Cardiac fibroblast (primary cell): ENCODE results near the gene ADGRF3.

Source experiments
- DNase-seq, 2 donors: peaks; one replicate each; pipeline versions ENCODE4 v3.0.0 to v3.0.0-alpha.2; 2010; ENCODE audit warnings: low read depth in 2 of 2
- H3K4me3 ChIP-seq, 2 donors: replicated peaks in 1 of 2; 1 replicate in 1 of 2; 2 replicates in 1 of 2; pipeline ENCODE4 v1.5.1; 2011; ENCODE audit warnings: low read depth in 2 of 2, low read length in 2 of 2, mild to moderate bottlenecking in 2 of 2, moderate library complexity in 1 of 2
- TF ChIP-seq, protein P1 (sequence below): IDR thresholded peaks from one replicate; pipeline ENCODE4 v1.5.1; 2011; ENCODE audit warnings: low read depth, mild to moderate bottlenecking, low read length, inconsistent platforms

ADGRF3 gene

GRCh38 chr2:26283606-26284005 lies 63.0 kb downstream of the ADGRF3 start:
- no peak for DNase-seq
- TF ChIP-seq, protein P1, sequence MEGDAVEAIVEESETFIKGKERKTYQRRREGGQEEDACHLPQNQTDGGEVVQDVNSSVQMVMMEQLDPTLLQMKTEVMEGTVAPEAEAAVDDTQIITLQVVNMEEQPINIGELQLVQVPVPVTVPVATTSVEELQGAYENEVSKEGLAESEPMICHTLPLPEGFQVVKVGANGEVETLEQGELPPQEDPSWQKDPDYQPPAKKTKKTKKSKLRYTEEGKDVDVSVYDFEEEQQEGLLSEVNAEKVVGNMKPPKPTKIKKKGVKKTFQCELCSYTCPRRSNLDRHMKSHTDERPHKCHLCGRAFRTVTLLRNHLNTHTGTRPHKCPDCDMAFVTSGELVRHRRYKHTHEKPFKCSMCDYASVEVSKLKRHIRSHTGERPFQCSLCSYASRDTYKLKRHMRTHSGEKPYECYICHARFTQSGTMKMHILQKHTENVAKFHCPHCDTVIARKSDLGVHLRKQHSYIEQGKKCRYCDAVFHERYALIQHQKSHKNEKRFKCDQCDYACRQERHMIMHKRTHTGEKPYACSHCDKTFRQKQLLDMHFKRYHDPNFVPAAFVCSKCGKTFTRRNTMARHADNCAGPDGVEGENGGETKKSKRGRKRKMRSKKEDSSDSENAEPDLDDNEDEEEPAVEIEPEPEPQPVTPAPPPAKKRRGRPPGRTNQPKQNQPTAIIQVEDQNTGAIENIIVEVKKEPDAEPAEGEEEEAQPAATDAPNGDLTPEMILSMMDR = no peak
- H3K4me3 ChIP-seq = no peak overlapping the region

DNA sequence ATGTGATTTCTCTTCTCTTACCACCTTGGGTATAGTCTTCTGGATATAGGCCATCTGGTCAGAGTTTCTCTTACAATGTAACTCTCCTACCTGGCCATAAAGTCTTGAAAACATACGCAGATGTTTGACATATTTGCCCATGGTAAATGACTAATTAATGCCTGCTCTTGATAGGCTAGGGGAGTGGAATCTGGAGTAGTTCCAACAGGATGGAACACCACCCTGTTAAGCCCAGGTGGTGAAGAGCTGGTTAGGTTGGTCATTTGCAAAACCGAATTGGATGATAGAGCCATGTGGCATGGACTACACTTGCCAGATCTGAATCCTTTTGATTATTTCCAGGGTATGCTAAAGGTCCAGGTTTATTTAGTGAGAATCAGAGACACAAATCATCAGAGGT lies 65.4 kb downstream of the ADGRF3 start:
- no peak overlapping the region for H3K4me3 ChIP-seq
- TF ChIP-seq, protein P1 = no peak

GRCh38 chr2:26279886-26280285 lies 66.7 kb downstream of the ADGRF3 start:
- DNase-seq = no peak
- TF ChIP-seq, protein P1 = no peak
- H3K4me3 ChIP-seq = no peak overlapping the region

More for the DNA sequence above, 65.4 kb downstream of the ADGRF3 start:
- no peak for DNase-seq

- H3K4me3 ChIP-seq = no peak overlapping the region
- TF ChIP-seq, protein P1 = no peak
- DNase-seq = no peak
Measured at GRCh38 chr2:26276484-26277227, 69.9 kb downstream of the ADGRF3 start.

GRCh38 chr2:26274058-26274613 lies 72.5 kb downstream of the ADGRF3 start:
- DNase-seq = peak; percentile 98
- TF ChIP-seq, protein P1 = no peak
- H3K4me3 ChIP-seq = no peak overlapping the region

DNA sequence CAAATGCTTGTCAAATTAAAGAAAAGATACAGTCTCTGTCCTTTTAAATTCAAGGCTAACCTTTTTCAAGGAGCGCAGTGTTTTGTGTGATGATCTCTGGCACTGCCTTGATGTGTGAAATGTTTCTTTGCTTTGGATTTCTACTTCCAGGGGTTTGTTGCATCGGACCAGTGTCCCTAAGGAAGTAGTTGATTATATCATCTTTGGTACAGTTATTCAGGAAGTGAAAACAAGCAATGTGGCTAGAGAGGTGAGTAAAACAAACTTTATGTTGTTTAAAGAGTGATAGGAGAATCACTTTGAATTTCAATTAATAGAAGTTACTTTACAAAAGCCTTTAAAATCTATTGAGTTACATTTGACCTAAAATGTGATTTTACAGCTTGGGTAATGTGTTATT lies 73.1 kb downstream of the ADGRF3 start:
- TF ChIP-seq, protein P1 = no peak
- peak; percentile 24 to 32 for DNase-seq
- H3K4me3 ChIP-seq = no peak overlapping the region
